Aorta (tissue), 5 donors: ENCODE results near the gene GALNT12. TPM values are rescaled to one million over a fixed set of nuclear protein-coding genes. Genes with fewer than 3 reads are reported as not detected.

Experiments used
- ATAC-seq: fragments of 200-7000 bp; cut with Tn5 transposase; one replicate; pipeline ENCODE4 v1.9.1; 2022; ENCODE audit warnings: moderate library complexity; ENCODE audit not compliant: low FRiP score
- DNase-seq, 2 donors: peaks; one replicate each; pipeline ENCODE4 v3.0.0-alpha.2; 2020
- H3K27ac ChIP-seq, 2 donors: one replicate each; pipeline ENCODE4 v1.5.1; 2013; ENCODE audit warnings: low read length in 2 of 2, mild to moderate bottlenecking in 2 of 2, moderate library complexity in 2 of 2, control low read depth in 1 of 2, inconsistent platforms in 1 of 2, low read depth in 1 of 2
- H3K27me3 ChIP-seq, 2 donors: one replicate each; pipeline ENCODE4 v1.6.1; 2013; ENCODE audit warnings: control low read depth in 1 of 2, low read length in 1 of 2, mild to moderate bottlenecking in 1 of 2, moderate library complexity in 1 of 2; ENCODE audit not compliant: insufficient read depth in 2 of 2, control insufficient read depth in 1 of 2
- H3K36me3 ChIP-seq, 2 donors: one replicate each; pipeline ENCODE4 v1.6.1; 2013; ENCODE audit warnings: control low read depth in 1 of 2, low read length in 1 of 2, mild to moderate bottlenecking in 1 of 2; ENCODE audit not compliant: insufficient read depth in 2 of 2, control insufficient read depth in 1 of 2
- H3K4me1 ChIP-seq, 2 donors: one replicate each; pipeline ENCODE4 v1.6.1; 2013; ENCODE audit warnings: low read length in 2 of 2, control low read depth in 1 of 2, mild to moderate bottlenecking in 1 of 2, moderate library complexity in 1 of 2; ENCODE audit not compliant: insufficient read depth in 2 of 2, control insufficient read depth in 1 of 2
- H3K4me3 ChIP-seq, 2 donors: one replicate each; pipeline ENCODE4 v1.5.1; 2013; ENCODE audit warnings: low read length in 2 of 2, control low read depth in 1 of 2, mild to moderate bottlenecking in 1 of 2
- H3K9me3 ChIP-seq: one replicate; pipeline ENCODE4 v1.6.1; 2013; ENCODE audit warnings: mild to moderate bottlenecking, low read length; ENCODE audit not compliant: control insufficient read depth
- WGBS, 2 donors: extraction: QIAGEN DNeasy Blood & Tissue Kit; methylation state at CpG; one replicate each; pipeline ENCODE4 v1.1.7; 2013; 5-methylcytosine and 5-hydroxymethylcytosine counted together
- intact Hi-C, 2 donors: fragments of 100-400 bp; cut with DNase I; formaldehyde crosslinking; loops; one replicate each; pipeline versions ENCODE4 v1.14.2 to v1.15.0; 2022
- polyA plus RNA-seq, 2 donors: library from polyadenylated mRNA; stranded (reverse); fragments of 200-250 nt; gene quantifications; one replicate each; pipeline ENCODE4 v1.2.3, GENCODE V29; 2013
- total RNA-seq, 2 donors: library from RNA; stranded (reverse); fragmentation: NEBNext Ultra II Directional; extraction: Animal tissue kit (Norgen Biotek cat#: 25700); gene quantifications; one replicate each; pipeline ENCODE4 v1.2.1, GENCODE V29; 2021
- donor health status: healthy with polysubstance abuse.
- donor health status: Bipolar disorder and iron deficiency.
- donor health status: DM: no; HTN: no; CAD: no.
- donor health status: DM: no; HTN: no; CAD: no.
- donor health status: DM: yes; HTN: yes; CAD: no.

Gene GALNT12
- total and polyA plus RNA-seq, 4 donors: 2.9 to 12.6 (median 4.1) TPM

DNA sequence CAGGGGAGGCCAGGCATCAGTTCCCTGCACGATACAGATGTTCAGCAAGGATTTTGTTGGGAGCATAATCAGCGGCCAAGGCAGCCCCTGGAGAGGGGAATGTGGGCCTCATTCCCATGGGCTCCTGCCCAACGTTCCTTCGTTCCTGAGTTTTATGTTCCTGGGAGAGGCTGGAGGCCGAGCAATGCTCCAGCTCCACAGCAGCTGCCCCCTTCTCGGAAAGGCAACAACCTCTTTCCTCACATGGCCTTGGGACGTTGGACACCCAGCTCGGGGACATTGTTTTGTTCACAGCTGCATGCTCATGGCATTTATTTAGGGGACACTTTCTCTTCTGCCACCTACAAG is 72.5 kb downstream of the GALNT12 start:
- ATAC-seq: peak; percentile 27

DNA sequence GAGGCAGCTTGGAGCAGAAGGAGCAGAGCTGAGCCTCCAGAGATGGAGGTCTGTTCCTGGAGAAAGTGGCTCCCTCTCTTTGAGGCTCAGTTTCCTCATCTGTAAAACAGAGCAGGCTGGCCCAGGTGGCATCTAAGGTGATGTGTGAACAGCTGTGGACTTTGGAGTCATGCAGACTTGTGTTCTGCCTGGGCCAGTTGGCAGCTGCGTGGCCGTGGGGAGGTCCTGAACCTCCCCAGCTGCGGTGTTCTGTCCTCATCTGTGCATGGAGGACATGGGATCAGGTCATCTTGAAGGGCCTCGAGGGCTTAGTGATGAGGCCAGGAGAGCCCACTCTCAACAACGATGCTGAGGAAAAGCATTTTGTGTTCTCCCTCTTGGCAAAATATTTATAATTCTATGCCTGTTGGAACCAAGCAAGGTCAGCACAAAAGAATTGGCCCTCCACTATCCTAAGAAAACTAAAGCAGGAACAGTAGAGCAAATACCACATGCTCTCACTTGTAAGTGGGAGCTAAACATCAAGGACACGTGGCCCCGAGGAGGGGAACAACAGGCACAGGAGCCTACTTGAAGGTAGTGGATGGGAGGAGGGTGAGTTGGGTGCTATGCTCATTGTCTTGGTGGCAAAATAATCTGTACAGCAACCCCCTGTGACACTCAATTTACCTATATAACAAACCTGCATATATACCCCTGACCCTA is 73.0 kb downstream of the GALNT12 start:
- no peaks in the 10 kb centered on the region for H3K4me1 ChIP-seq
- no peak overlapping the region for H3K4me3 ChIP-seq
- whole genome bisulfite sequencing, 2 donors: 25 to 29% methylated on average over 7 of the region's 7 CpGs
- H3K27ac ChIP-seq: no peak overlapping the region
- ATAC-seq (no peak), DNase-seq (no peak)
- no peaks in the 10 kb centered on the region for H3K9me3 ChIP-seq
- no peaks in the 10 kb centered on the region for H3K36me3 ChIP-seq
- intact Hi-C loops: loop anchor here in 1 of 2 donors (2.0 kb wide), 1 partner anchor 20 kb away; no protein-coding TSS in a partner anchor
- H3K27me3 ChIP-seq: no peaks in the 10 kb centered on the region

More for the DNA sequence above, 72.5 kb downstream of the GALNT12 start:
- H3K36me3 ChIP-seq: no peaks in the 10 kb centered on the region
- no peaks in the 10 kb centered on the region for H3K27me3 ChIP-seq
- intact Hi-C loops: loop anchor here in 1 of 2 donors (2.0 kb wide), 1 partner anchor 19 kb away; no protein-coding TSS in a partner anchor
- H3K9me3 ChIP-seq: no peaks in the 10 kb centered on the region
- 2 to 6% methylated on average over 8 of the region's 8 CpGs for WGBS, 2 donors
- no peak overlapping the region for H3K4me3 ChIP-seq
- no peak for DNase-seq
- H3K27ac ChIP-seq: no peak overlapping the region
- H3K4me1 ChIP-seq: no peaks in the 10 kb centered on the region

DNA sequence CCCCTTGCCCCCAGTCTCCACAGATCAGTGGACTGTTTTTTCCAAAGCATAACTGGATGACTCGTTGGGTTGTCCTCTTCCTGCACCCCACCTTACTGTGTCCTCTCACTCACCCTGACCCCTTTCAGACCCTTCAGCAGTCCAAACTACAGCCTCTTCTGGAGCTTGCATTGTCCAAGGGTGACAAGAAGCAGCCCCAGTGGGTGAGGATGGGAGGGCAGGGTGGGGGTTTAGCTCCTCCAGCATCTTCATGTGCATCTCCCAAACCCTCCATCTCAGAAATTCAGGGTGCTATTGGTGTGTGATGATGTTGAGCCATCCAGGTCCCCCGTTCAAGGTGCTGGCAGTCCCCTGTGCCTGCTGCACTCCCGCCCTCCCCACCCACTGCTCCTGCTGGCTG is 73.9 kb downstream of the GALNT12 start:
- Histone ChIP-seq H3K9me3 (no peaks in the 10 kb centered on the region), H3K27ac (no peak overlapping the region), H3K4me1 (no peaks in the 10 kb centered on the region), H3K4me3 (no peak overlapping the region), H3K36me3 (no peaks in the 10 kb centered on the region), H3K27me3 (peaks cover 0 to 2% of the 10 kb centered on the region in 2 donors)
- 78 to 94% methylated on average over 3 of the region's 3 CpGs for WGBS, 2 donors
- no peak for ATAC-seq
- intact Hi-C loops: loop anchor here in 1 of 2 donors (2.0 kb wide), 1 partner anchor 21 kb away; no protein-coding TSS in a partner anchor
- DNase-seq: no peak

DNA sequence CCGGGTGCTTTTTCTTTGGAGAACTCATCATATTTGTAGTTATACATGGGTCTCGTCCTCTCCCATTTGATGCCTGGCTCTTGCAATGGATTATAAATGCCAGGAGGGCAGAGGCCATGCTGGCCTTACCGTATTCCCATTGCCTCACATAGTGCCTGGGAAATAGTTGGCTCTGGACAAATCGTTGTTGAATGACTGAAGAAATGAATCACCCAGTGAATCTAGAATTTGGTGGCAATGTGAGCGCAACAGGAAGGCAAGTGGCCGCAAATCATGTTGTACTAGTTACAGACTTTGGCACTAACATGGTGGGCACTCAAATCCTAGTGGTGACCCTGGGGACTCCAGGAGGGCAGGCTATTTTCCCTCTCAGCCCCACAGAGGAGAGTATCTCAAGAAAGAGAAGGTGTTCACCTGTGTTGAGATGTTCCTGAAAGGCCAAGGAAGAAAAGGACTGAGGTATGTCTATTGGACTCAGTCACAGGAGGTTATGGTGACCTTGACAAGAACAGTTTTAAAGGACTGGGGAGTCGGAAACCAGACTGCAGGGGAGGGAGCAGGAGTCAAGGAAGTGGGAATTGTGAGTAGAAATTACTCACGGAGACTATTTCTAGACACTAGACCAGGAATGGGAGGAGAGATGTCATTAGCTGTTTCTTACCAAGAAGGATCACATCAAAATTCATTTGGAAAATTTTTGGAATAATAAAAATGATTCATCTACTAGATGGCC is 74.5 kb downstream of the GALNT12 start:
- intact Hi-C loops: loop anchor here in 1 of 2 donors (2.0 kb wide), 1 partner anchor 21 kb away; no protein-coding TSS in a partner anchor
- H3K27ac ChIP-seq: no peak overlapping the region
- H3K9me3 ChIP-seq: no peaks in the 10 kb centered on the region
- no peak overlapping the region for H3K4me3 ChIP-seq
- ATAC-seq (no peak), DNase-seq (no peak)
- H3K4me1 ChIP-seq: no peaks in the 10 kb centered on the region
- 80 to 82% methylated on average over 8 of the region's 8 CpGs for WGBS, 2 donors
- no peaks in the 10 kb centered on the region for H3K36me3 ChIP-seq
- H3K27me3 ChIP-seq: peaks cover 0 to 2% of the 10 kb centered on the region in 2 donors

DNA sequence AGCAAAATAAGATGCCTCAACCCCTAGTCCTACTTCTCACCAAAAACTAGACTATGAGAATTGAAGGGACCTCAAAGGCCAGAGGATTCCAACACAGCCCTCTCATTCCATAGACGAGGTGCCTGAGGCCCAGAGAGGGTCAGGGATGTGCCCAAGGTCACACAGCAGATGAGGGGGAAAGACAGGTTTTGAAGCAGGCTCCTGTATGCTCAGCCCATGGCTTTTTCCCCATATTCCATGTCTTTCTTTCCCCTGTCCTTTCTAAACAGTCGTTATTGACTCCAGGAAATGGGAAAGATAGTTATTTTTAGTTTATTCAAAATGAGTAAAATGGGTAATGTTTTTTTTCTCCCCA is 75.1 kb downstream of the GALNT12 start:
- Histone ChIP-seq H3K9me3 (no peaks in the 10 kb centered on the region), H3K27me3 (peaks cover 0 to 2% of the 10 kb centered on the region in 2 donors), H3K36me3 (no peaks in the 10 kb centered on the region), H3K4me1 (no peaks in the 10 kb centered on the region), H3K4me3 (no peak overlapping the region), H3K27ac (no peak overlapping the region)
- 52 to 73% methylated on average over 2 of the region's 2 CpGs for WGBS, 2 donors
- intact Hi-C loops: no loop called here
- ATAC-seq (no peak), DNase-seq (peak in 1 of 2 donors; percentile 30)

DNA sequence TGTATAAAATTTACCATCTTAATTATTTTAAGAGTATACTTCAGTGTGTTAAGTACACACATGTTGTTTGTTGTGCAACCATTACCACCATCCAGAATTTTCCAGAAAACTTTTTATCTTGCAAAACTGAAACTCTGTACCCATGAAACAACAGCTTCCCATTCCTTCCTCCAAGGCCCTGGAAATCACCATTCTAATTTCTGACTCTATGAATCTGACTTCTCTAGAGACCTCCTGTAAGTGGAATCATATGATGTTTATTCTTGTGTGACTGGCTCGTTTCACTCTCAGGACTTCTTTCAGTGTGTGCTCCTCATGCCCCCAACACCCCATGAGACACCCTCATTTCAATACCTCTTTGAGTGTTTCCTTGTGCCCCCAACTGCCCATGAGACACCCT is 75.8 kb downstream of the GALNT12 start:
- 75 to 83% methylated on average over 1 of the region's 1 CpG for WGBS, 2 donors
- H3K27me3 ChIP-seq: peaks cover 0 to 2% of the 10 kb centered on the region in 2 donors
- DNase-seq: no peak
- H3K9me3 ChIP-seq: no peaks in the 10 kb centered on the region
- no peak for ATAC-seq
- intact Hi-C loops: no loop called here
- no peak overlapping the region for H3K4me3 ChIP-seq
- H3K36me3 ChIP-seq: no peaks in the 10 kb centered on the region
- no peak overlapping the region for H3K27ac ChIP-seq
- H3K4me1 ChIP-seq: no peaks in the 10 kb centered on the region

- intact Hi-C loops: no loop called here
- ATAC-seq: no peak
These were observed 77.4 kb downstream of the GALNT12 start for GRCh38 chr9:98884849-98885248.

DNA sequence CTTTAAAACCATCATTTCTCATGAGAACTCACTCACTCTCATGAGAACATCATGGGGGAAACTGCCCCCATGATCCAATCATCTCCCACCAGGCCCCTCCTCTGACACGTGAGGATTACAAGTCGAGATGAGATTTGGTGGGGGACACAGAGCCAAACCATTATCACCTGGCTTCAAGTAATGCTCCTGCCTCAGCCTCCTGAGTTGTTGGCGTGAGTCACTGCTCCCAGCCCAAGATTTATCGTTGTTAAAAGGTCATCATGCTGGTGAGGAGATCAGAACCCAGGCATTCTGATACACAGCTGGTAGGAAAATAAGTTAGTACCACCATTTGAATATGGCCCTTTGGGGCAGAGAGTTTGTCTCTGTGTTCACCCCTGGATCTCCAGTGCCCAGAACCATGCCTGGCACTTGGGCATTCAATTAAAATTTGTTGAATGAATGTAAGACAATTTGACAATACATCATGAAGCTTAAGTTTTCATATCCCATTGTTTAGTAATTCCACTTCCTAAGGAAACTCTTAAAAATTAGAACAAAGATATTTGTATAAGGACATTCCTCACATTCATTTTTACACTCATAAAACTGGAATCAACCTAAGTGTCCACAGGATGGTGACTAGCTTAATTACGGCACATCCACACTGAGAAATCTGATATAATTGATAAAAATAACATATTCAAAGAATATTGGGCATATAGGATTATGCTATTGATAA is 78.3 kb downstream of the GALNT12 start:
- Histone ChIP-seq H3K27me3 (peaks cover 0 to 2% of the 10 kb centered on the region in 2 donors), H3K36me3 (no peaks in the 10 kb centered on the region), H3K9me3 (no peaks in the 10 kb centered on the region), H3K4me1 (no peaks in the 10 kb centered on the region), H3K27ac (no peak overlapping the region), H3K4me3 (no peak overlapping the region)
- ATAC-seq (no peak), DNase-seq (no peak)
- WGBS, 2 donors: 91 to 95% methylated on average over 5 of the region's 5 CpGs
- intact Hi-C loops: no loop called here

More at GRCh38 chr9:98884849-98885248, 77.4 kb downstream of the GALNT12 start:
- H3K9me3 ChIP-seq: no peaks in the 10 kb centered on the region
- peak in 1 of 2 donors; percentile 43 for DNase-seq
- no peak overlapping the region for H3K27ac ChIP-seq
- 95 to 98% methylated on average over 4 of the region's 4 CpGs for WGBS, 2 donors
- no peaks in the 10 kb centered on the region for H3K4me1 ChIP-seq
- peaks cover 0 to 2% of the 10 kb centered on the region in 2 donors for H3K27me3 ChIP-seq
- H3K36me3 ChIP-seq: no peaks in the 10 kb centered on the region
- H3K4me3 ChIP-seq: no peak overlapping the region
